Activated CD4-positive, alpha-beta memory T cell treated with anti-CD3 and anti-CD28 coated beads for 36 hours (primary cell): ENCODE results near the gene PODXL2. TPM values are rescaled to one million over a fixed set of nuclear protein-coding genes. Genes with fewer than 3 reads are reported as not detected.

Experiments
- CTCF ChIA-PET: fragments of 350-600 bp; sonication (Branson Sonifier 250); formaldehyde crosslinking; loops from one replicate; lab custom pipeline; 2021; ENCODE audit warnings: antibody characterized with exemption, inconsistent platforms; lab: Charles Lee
- POLR2A ChIA-PET: fragments of 350-600 bp; sonication (Branson Sonifier 250); formaldehyde crosslinking; loops from one replicate; lab custom pipeline; 2021; ENCODE audit warnings: antibody characterized with exemption; lab: Charles Lee
- DNase-seq: peaks from one replicate; pipeline ENCODE4 v3.0.0-alpha.2; 2020
- H3K27ac Mint-ChIP-seq: one replicate; pipeline ENCODE4 v1.8.0; 2021; ENCODE audit warnings: mixed read lengths
- H3K27me3 Mint-ChIP-seq: one replicate; pipeline ENCODE4 v1.8.0; 2021; ENCODE audit warnings: mixed read lengths
- H3K36me3 Mint-ChIP-seq: one replicate; pipeline ENCODE4 v1.8.0; 2021; ENCODE audit warnings: mixed read lengths
- H3K4me1 Mint-ChIP-seq: one replicate; pipeline ENCODE4 v1.8.0; 2021; ENCODE audit warnings: low read depth, mixed read lengths
- H3K4me3 Mint-ChIP-seq: one replicate; pipeline ENCODE4 v1.8.0; 2021; ENCODE audit warnings: mild to moderate bottlenecking, mixed read lengths
- H3K9me3 Mint-ChIP-seq: one replicate; pipeline ENCODE4 v1.8.0; 2021; ENCODE audit warnings: mixed read lengths
- intact Hi-C: fragments of 100-400 bp; cut with micrococcal nuclease; formaldehyde crosslinking; loops from one replicate; pipeline ENCODE4 v1.15.1; 2023
- total RNA-seq, 2 experiments: library from RNA; stranded (reverse); gene quantifications; one replicate each; pipeline ENCODE4 v1.2.3, GENCODE V29; 2021

Gene PODXL2
- 1 to 10 TPM; 1.2 to 1.3 TPM for total RNA-seq

- Mint-ChIP-seq H3K36me3 (no peaks in the 10 kb centered on the region), H3K4me1 (peaks cover 25% of the 10 kb centered on the region), H3K27ac (no peak within 1 kb of the TSS), H3K4me3 (peak within 1 kb of the TSS; percentile 55), H3K27me3 (peaks cover 22% of the 10 kb centered on the region), H3K9me3 (no peaks in the 10 kb centered on the region)
- DNase-seq: peak; percentile 38
- CTCF ChIA-PET: no interaction called here
- intact Hi-C loops: no loop called here
- POLR2A ChIA-PET: interaction anchor here (0.6 kb wide), 1 partner anchor 468 kb away, joined by 4 read pairs; no protein-coding TSS in a partner anchor
These were observed at the start of gene PODXL2 for GRCh38 chr3:127628788-127629466. PODXL2 (plus strand) TSS chr3:127629185; CDS start chr3:127629220, 35 bp downstream.

- Mint-ChIP-seq H3K4me1 (peaks cover 11% of the 10 kb centered on the region), H3K4me3 (no peak overlapping the region), H3K36me3 (no peaks in the 10 kb centered on the region), H3K27me3 (no peaks in the 10 kb centered on the region), H3K27ac (no peak overlapping the region), H3K9me3 (no peaks in the 10 kb centered on the region)
- POLR2A ChIA-PET: no interaction called here
- DNase-seq: no peak
- intact Hi-C loops: no loop called here
- CTCF ChIA-PET: interaction anchor here (1.5 kb wide), 1 partner anchor 33 kb away, joined by 3 read pairs; no protein-coding TSS in a partner anchor
These were observed 48.5 kb upstream of the PODXL2 start for GRCh38 chr3:127580327-127581060.

- no peak overlapping the region for H3K27ac Mint-ChIP-seq
- ChIA-PET CTCF (interaction anchor here (8.2 kb wide), 1 partner anchor 10 kb away, joined by 80 read pairs; no protein-coding TSS in a partner anchor), POLR2A (interaction anchor here (1.3 kb wide), 1 partner anchor 21 kb away, joined by 3 read pairs; no protein-coding TSS in a partner anchor)
- H3K9me3 Mint-ChIP-seq: no peaks in the 10 kb centered on the region
- DNase-seq: no peak
- no peaks in the 10 kb centered on the region for H3K27me3 Mint-ChIP-seq
- no peak overlapping the region for H3K4me3 Mint-ChIP-seq
- no peaks in the 10 kb centered on the region for H3K36me3 Mint-ChIP-seq
- H3K4me1 Mint-ChIP-seq: peaks cover 24% of the 10 kb centered on the region
- intact Hi-C loops: no loop called here
These were observed 44.3 kb upstream of the PODXL2 start for GRCh38 chr3:127584734-127585133.

- Mint-ChIP-seq H3K36me3 (no peaks in the 10 kb centered on the region), H3K27me3 (no peaks in the 10 kb centered on the region), H3K4me1 (peaks cover 24% of the 10 kb centered on the region), H3K4me3 (no peak overlapping the region), H3K27ac (no peak overlapping the region), H3K9me3 (no peaks in the 10 kb centered on the region)
- ChIA-PET CTCF (interaction anchor here (8.2 kb wide), 1 partner anchor 10 kb away, joined by 80 read pairs; no protein-coding TSS in a partner anchor), POLR2A (interaction anchor here (1.3 kb wide), 1 partner anchor 21 kb away, joined by 3 read pairs; no protein-coding TSS in a partner anchor)
- intact Hi-C loops: no loop called here
- DNase-seq: no peak
These were observed 43.7 kb upstream of the PODXL2 start for GRCh38 chr3:127585163-127585812.

- H3K4me3 Mint-ChIP-seq: no peak overlapping the region
- H3K27me3 Mint-ChIP-seq: no peaks in the 10 kb centered on the region
- CTCF ChIA-PET: interaction anchor here (1.3 to 8.2 kb wide), 2 partner anchors 11 to 40 kb away, joined by 3 to 80 read pairs; no protein-coding TSS in a partner anchor
- H3K9me3 Mint-ChIP-seq: no peaks in the 10 kb centered on the region
- no peak overlapping the region for H3K27ac Mint-ChIP-seq
- POLR2A ChIA-PET: interaction anchor here (1.3 kb wide), 1 partner anchor 20 kb away, joined by 3 read pairs; no protein-coding TSS in a partner anchor
- intact Hi-C loops: no loop called here
- no peaks in the 10 kb centered on the region for H3K36me3 Mint-ChIP-seq
- H3K4me1 Mint-ChIP-seq: peaks cover 24% of the 10 kb centered on the region
- DNase-seq: no peak
These were observed 43.1 kb upstream of the PODXL2 start for GRCh38 chr3:127585813-127586413.

- CTCF ChIA-PET: interaction anchor here (0.6 to 8.2 kb wide), 4 partner anchors 13 to 605 kb away, joined by 3 to 80 read pairs (median 3); partner anchors contain the start of gene PLXNA1
- peaks cover 33% of the 10 kb centered on the region for H3K4me1 Mint-ChIP-seq
- H3K4me3 Mint-ChIP-seq: no peak overlapping the region
- intact Hi-C loops: no loop called here
- no peaks in the 10 kb centered on the region for H3K36me3 Mint-ChIP-seq
- H3K27me3 Mint-ChIP-seq: no peaks in the 10 kb centered on the region
- POLR2A ChIA-PET: no interaction called here
- no peaks in the 10 kb centered on the region for H3K9me3 Mint-ChIP-seq
- no peak overlapping the region for H3K27ac Mint-ChIP-seq
- DNase-seq: no peak
These were observed 41.1 kb upstream of the PODXL2 start for GRCh38 chr3:127587876-127588275.

- no peaks in the 10 kb centered on the region for H3K36me3 Mint-ChIP-seq
- H3K27me3 Mint-ChIP-seq: no peaks in the 10 kb centered on the region
- H3K9me3 Mint-ChIP-seq: no peaks in the 10 kb centered on the region
- intact Hi-C loops: no loop called here
- H3K4me3 Mint-ChIP-seq: peak overlapping the region; percentile 79
- POLR2A ChIA-PET: interaction anchor here (1.3 kb wide), 1 partner anchor 9 kb away, joined by 6 read pairs; the partner anchor contains the start of gene MCM2
- peak overlapping the region; percentile 25 for H3K27ac Mint-ChIP-seq
- peak; percentile 39 for DNase-seq
- CTCF ChIA-PET: interaction anchor here (1.1 to 8.2 kb wide), 3 partner anchors 10 to 105 kb away, joined by 3 to 80 read pairs (median 3); no protein-coding TSS in a partner anchor
- H3K4me1 Mint-ChIP-seq: peaks cover 33% of the 10 kb centered on the region
These were observed 40.0 kb upstream of the PODXL2 start for GRCh38 chr3:127588806-127589577.

GRCh38 chr3:127589600-127590281, 39.2 kb upstream of the PODXL2 start:
- Mint-ChIP-seq H3K9me3 (no peaks in the 10 kb centered on the region), H3K27ac (peak overlapping the region; percentile 25), H3K36me3 (no peaks in the 10 kb centered on the region), H3K27me3 (no peaks in the 10 kb centered on the region), H3K4me3 (peak overlapping the region; percentile 80), H3K4me1 (peaks cover 29% of the 10 kb centered on the region)
- ChIA-PET CTCF (interaction anchor here (0.8 to 8.2 kb wide), 3 partner anchors 9 to 41 kb away, joined by 3 to 80 read pairs (median 5); no protein-coding TSS in a partner anchor), POLR2A (interaction anchor here (1.3 kb wide), 1 partner anchor 8 kb away, joined by 6 read pairs; the partner anchor contains the start of gene MCM2)
- peak; percentile 24 for DNase-seq
- intact Hi-C loops: loop anchor here (1.0 to 2.0 kb wide), 3 partner anchors 9 to 83 kb away; partner anchors contain the start of genes ABTB1 and MCM2

- Mint-ChIP-seq H3K4me3 (peak overlapping the region; percentile 80), H3K27me3 (no peaks in the 10 kb centered on the region), H3K27ac (peak overlapping the region; percentile 92), H3K4me1 (peaks cover 25% of the 10 kb centered on the region), H3K9me3 (no peaks in the 10 kb centered on the region), H3K36me3 (no peaks in the 10 kb centered on the region)
- ChIA-PET CTCF (interaction anchor here (0.8 to 8.2 kb wide), 3 partner anchors 15 to 42 kb away, joined by 3 to 80 read pairs (median 5); no protein-coding TSS in a partner anchor), POLR2A (no interaction called here)
- intact Hi-C loops: loop anchor here (1.0 to 2.0 kb wide), 3 partner anchors 8 to 83 kb away; partner anchors contain the start of genes ABTB1 and MCM2
- DNase-seq: peak; percentile 51
These were observed 38.7 kb upstream of the PODXL2 start for GRCh38 chr3:127590282-127590592.
